HEK293 (cell line): ENCODE measurements around the gene SARS2.
A peak's percentile ranks its signal among the peaks of the same experiment; 100 is the strongest.

Experiments used
- FEZF1 ChIP-seq: fragments of 450-650 bp; formaldehyde crosslinking; IDR thresholded peaks from 2 replicates; pipeline ENCODE4 v1.5.1; 2016; ENCODE audit warnings: missing biosample characterization, missing genetic modification characterization
- KLF8 ChIP-seq: fragments of 450-650 bp; formaldehyde crosslinking; IDR thresholded peaks from 2 replicates; pipeline ENCODE4 v1.5.1; 2016; ENCODE audit warnings: missing biosample characterization, missing genetic modification characterization
- PRDM2 ChIP-seq: fragments of 450-650 bp; formaldehyde crosslinking; IDR thresholded peaks from 2 replicates; pipeline ENCODE4 v1.5.1; 2016; ENCODE audit warnings: missing biosample characterization, missing genetic modification characterization, borderline replicate concordance
- RBAK ChIP-seq: fragments of 450-650 bp; formaldehyde crosslinking; IDR thresholded peaks from 2 replicates; pipeline ENCODE4 v1.5.1; 2016; ENCODE audit warnings: missing biosample characterization, missing genetic modification characterization
- REST ChIP-seq: fragments of 450-650 bp; formaldehyde crosslinking; IDR thresholded peaks from 2 replicates; pipeline ENCODE4 v1.5.1; 2016; ENCODE audit warnings: missing biosample characterization, missing genetic modification characterization
- SETDB1 ChIP-seq: IDR thresholded peaks from one replicate; pipeline ENCODE4 v1.6.1; 2017; ENCODE audit warnings: mild to moderate bottlenecking, low read length, moderate library complexity, mixed read lengths; ENCODE audit not compliant: insufficient read length
- YY2 ChIP-seq: fragments of 450-650 bp; formaldehyde crosslinking; IDR thresholded peaks from 2 replicates; pipeline ENCODE4 v1.5.1; 2016; ENCODE audit warnings: missing biosample characterization, missing genetic modification characterization
- ZBTB26 ChIP-seq: fragments of 450-650 bp; formaldehyde crosslinking; optimal IDR thresholded peaks from 2 replicates; pipeline ENCODE3; 2016; ENCODE audit warnings: missing biosample characterization, mild to moderate bottlenecking, missing genetic modification characterization
- ZFP3 ChIP-seq: fragments of 450-650 bp; formaldehyde crosslinking; IDR thresholded peaks from 2 replicates; pipeline ENCODE4 v1.5.1; 2016; ENCODE audit warnings: low read depth, missing biosample characterization, missing genetic modification characterization
- ZFP37 ChIP-seq: fragments of 450-650 bp; formaldehyde crosslinking; IDR thresholded peaks from 2 replicates; pipeline ENCODE4 v1.5.1; 2016; ENCODE audit warnings: missing biosample characterization, missing genetic modification characterization
- ZNF10 ChIP-seq: fragments of 450-650 bp; formaldehyde crosslinking; IDR thresholded peaks from 2 replicates; pipeline ENCODE4 v1.5.1; 2017; ENCODE audit warnings: missing biosample characterization, missing genetic modification characterization
- ZNF112 ChIP-seq: fragments of 450-650 bp; formaldehyde crosslinking; IDR thresholded peaks from 2 replicates; pipeline ENCODE4 v1.5.0; 2017; ENCODE audit warnings: missing biosample characterization, missing genetic modification characterization
- ZNF114 ChIP-seq: fragments of 450-650 bp; formaldehyde crosslinking; IDR thresholded peaks from 2 replicates; pipeline ENCODE4 v1.5.0; 2017; ENCODE audit warnings: missing biosample characterization, missing genetic modification characterization
- ZNF214 ChIP-seq: fragments of 450-650 bp; formaldehyde crosslinking; IDR thresholded peaks from 2 replicates; pipeline ENCODE4 v1.5.1; 2017; ENCODE audit warnings: missing biosample characterization, mild to moderate bottlenecking, missing genetic modification characterization, borderline replicate concordance
- ZNF24 ChIP-seq: fragments of 450-650 bp; formaldehyde crosslinking; IDR thresholded peaks from 2 replicates; pipeline ENCODE4 v1.5.1; 2016; ENCODE audit warnings: missing biosample characterization, missing genetic modification characterization
- ZNF324 ChIP-seq: fragments of 450-650 bp; formaldehyde crosslinking; IDR thresholded peaks from 2 replicates; pipeline ENCODE4 v1.5.1; 2016; ENCODE audit warnings: missing biosample characterization, missing genetic modification characterization
- ZNF341 ChIP-seq: fragments of 450-650 bp; formaldehyde crosslinking; IDR thresholded peaks from 2 replicates; pipeline ENCODE4; 2016; ENCODE audit warnings: low read depth, missing biosample characterization, missing genetic modification characterization
- ZNF416 ChIP-seq: fragments of 450-650 bp; formaldehyde crosslinking; IDR thresholded peaks from 2 replicates; pipeline ENCODE4 v1.5.1; 2016; ENCODE audit warnings: missing biosample characterization, missing genetic modification characterization
- ZNF585B ChIP-seq: fragments of 450-650 bp; formaldehyde crosslinking; IDR thresholded peaks from 2 replicates; pipeline ENCODE4 v1.5.1; 2016; ENCODE audit warnings: missing biosample characterization, missing genetic modification characterization
- ZNF600 ChIP-seq: fragments of 450-650 bp; formaldehyde crosslinking; IDR thresholded peaks from 2 replicates; pipeline ENCODE4 v1.5.1; 2016; ENCODE audit warnings: missing biosample characterization, missing genetic modification characterization
- ZNF610 ChIP-seq: fragments of 450-650 bp; formaldehyde crosslinking; IDR thresholded peaks from 2 replicates; pipeline ENCODE4 v1.5.1; 2016; ENCODE audit warnings: missing biosample characterization, missing genetic modification characterization, borderline replicate concordance
- ZNF677 ChIP-seq: fragments of 450-650 bp; IDR thresholded peaks from 2 replicates; pipeline ENCODE4 v1.5.0; 2018; ENCODE audit warnings: missing biosample characterization, mild to moderate bottlenecking, missing genetic modification characterization, moderate library complexity
- ZSCAN23 ChIP-seq: fragments of 450-650 bp; formaldehyde crosslinking; IDR thresholded peaks from 2 replicates; pipeline ENCODE4 v1.5.1; 2016; ENCODE audit warnings: missing biosample characterization, missing genetic modification characterization
- TF ChIP-seq, protein P1 (sequence below): fragments of 450-650 bp; formaldehyde crosslinking; IDR thresholded peaks from 2 replicates; pipeline ENCODE4 v1.5.1; 2016; ENCODE audit warnings: missing biosample characterization, missing genetic modification characterization, low read depth
- TF ChIP-seq, protein P2 (sequence below): fragments of 450-650 bp; formaldehyde crosslinking; IDR thresholded peaks from 2 replicates; pipeline ENCODE4 v1.5.1; 2016; ENCODE audit warnings: missing biosample characterization, missing genetic modification characterization

Gene SARS2

GRCh38 chr19:38930776-38931520 lies 385 bp upstream of the SARS2 start, which contains the start of gene MRPS12 (continued):
- TF ChIP-seq, protein P1, sequence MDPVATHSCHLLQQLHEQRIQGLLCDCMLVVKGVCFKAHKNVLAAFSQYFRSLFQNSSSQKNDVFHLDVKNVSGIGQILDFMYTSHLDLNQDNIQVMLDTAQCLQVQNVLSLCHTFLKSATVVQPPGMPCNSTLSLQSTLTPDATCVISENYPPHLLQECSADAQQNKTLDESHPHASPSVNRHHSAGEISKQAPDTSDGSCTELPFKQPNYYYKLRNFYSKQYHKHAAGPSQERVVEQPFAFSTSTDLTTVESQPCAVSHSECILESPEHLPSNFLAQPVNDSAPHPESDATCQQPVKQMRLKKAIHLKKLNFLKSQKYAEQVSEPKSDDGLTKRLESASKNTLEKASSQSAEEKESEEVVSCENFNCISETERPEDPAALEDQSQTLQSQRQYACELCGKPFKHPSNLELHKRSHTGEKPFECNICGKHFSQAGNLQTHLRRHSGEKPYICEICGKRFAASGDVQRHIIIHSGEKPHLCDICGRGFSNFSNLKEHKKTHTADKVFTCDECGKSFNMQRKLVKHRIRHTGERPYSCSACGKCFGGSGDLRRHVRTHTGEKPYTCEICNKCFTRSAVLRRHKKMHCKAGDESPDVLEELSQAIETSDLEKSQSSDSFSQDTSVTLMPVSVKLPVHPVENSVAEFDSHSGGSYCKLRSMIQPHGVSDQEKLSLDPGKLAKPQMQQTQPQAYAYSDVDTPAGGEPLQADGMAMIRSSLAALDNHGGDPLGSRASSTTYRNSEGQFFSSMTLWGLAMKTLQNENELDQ (tag by site-specific recombination) = no peak
- TF ChIP-seq ZNF324 (tag by site-specific recombination) = 0 out of 2 replicates have a peak, but pooled peaks have one; percentile 42
- no peak for TF ChIP-seq ZNF214 (tag by site-specific recombination)
- TF ChIP-seq ZFP37 (tag by site-specific recombination) = peak; percentile 80; the same call in 1 of the 2 replicates
- TF ChIP-seq ZNF610 (tag by site-specific recombination) = peak; percentile 34; the same call in 1 of the 2 replicates
- peak; percentile 5 for TF ChIP-seq ZBTB26
- no peak for TF ChIP-seq ZNF416 (tag by site-specific recombination)
- TF ChIP-seq ZSCAN23 (tag by site-specific recombination) = no peak
- no peak for TF ChIP-seq RBAK (tag by site-specific recombination)
- peak; percentile 6; the same call in 1 of the 2 replicates for TF ChIP-seq ZFP3 (tag by site-specific recombination)
- TF ChIP-seq ZNF600 (tag by site-specific recombination) = peak; percentile 48; the same call in 1 of the 2 replicates
- no peak for TF ChIP-seq REST (tag by site-specific recombination)
- peak; percentile 42; the same call in 1 of the 2 replicates for TF ChIP-seq KLF8 (tag by site-specific recombination)
- TF ChIP-seq FEZF1 (tag by site-specific recombination) = no peak
- TF ChIP-seq PRDM2 (tag by site-specific recombination) = no peak
- TF ChIP-seq ZNF114 (tag by site-specific recombination) = no peak
- no peak for TF ChIP-seq ZNF585B (tag by site-specific recombination)
- TF ChIP-seq ZNF112 (tag by site-specific recombination) = no peak
- no peak for TF ChIP-seq ZNF341 (tag by site-specific recombination)
- no peak for TF ChIP-seq SETDB1
- TF ChIP-seq ZNF24 = 0 out of 2 replicates have a peak, but pooled peaks have one; percentile 47
- TF ChIP-seq ZNF677 (tag by site-specific recombination) = no peak
- TF ChIP-seq, protein P2, sequence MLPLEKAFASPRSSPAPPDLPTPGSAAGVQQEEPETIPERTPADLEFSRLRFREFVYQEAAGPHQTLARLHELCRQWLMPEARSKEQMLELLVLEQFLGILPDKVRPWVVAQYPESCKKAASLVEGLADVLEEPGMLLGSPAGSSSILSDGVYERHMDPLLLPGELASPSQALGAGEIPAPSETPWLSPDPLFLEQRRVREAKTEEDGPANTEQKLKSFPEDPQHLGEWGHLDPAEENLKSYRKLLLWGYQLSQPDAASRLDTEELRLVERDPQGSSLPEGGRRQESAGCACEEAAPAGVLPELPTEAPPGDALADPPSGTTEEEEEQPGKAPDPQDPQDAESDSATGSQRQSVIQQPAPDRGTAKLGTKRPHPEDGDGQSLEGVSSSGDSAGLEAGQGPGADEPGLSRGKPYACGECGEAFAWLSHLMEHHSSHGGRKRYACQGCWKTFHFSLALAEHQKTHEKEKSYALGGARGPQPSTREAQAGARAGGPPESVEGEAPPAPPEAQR (tag by site-specific recombination) = 0 out of 2 replicates have a peak, but pooled peaks have one; percentile 46
- TF ChIP-seq ZNF10 (tag by site-specific recombination) = no peak
- TF ChIP-seq YY2 = no peak
